H9 (cell line): ENCODE results near the gene AKIP1. TPM values are rescaled to one million over a fixed set of nuclear protein-coding genes. Genes with fewer than 3 reads are reported as not detected.

Experiments
- DNase-seq: peaks from one replicate; pipeline ENCODE4 v3.0.0-alpha.2; 2017
- H2AFZ ChIP-seq: one replicate; pipeline ENCODE4 v1.6.1; 2013; ENCODE audit warnings: mild to moderate bottlenecking, low read length, control low read depth, moderate library complexity
- H2AK5ac ChIP-seq: 2 replicates; pipeline ENCODE4 v1.6.1; 2013; ENCODE audit warnings: low read length, control low read depth, mixed read lengths; ENCODE audit not compliant: insufficient read length
- H2BK120ac ChIP-seq: one replicate; pipeline ENCODE4 v1.6.1; 2013; ENCODE audit warnings: low read depth, mild to moderate bottlenecking, low read length, control low read depth, inconsistent platforms; ENCODE audit not compliant: poor library complexity, severe bottlenecking
- H2BK12ac ChIP-seq: 2 replicates; pipeline ENCODE4 v1.6.1; 2013; ENCODE audit warnings: low read length, control low read depth, mixed read lengths, low read depth; ENCODE audit not compliant: insufficient read length
- H2BK15ac ChIP-seq: 2 replicates; pipeline ENCODE4 v1.6.1; 2013; ENCODE audit warnings: low read depth, low read length, control low read depth
- H2BK20ac ChIP-seq: one replicate; pipeline ENCODE4 v1.6.1; 2013; ENCODE audit warnings: low read depth, mild to moderate bottlenecking, low read length, control low read depth, inconsistent platforms; ENCODE audit not compliant: poor library complexity, severe bottlenecking
- H2BK5ac ChIP-seq: 2 replicates; pipeline ENCODE4 v1.6.1; 2013; ENCODE audit warnings: low read length, control low read depth, mixed read lengths; ENCODE audit not compliant: insufficient read length
- H3K14ac ChIP-seq: 2 replicates; pipeline ENCODE4 v1.6.1; 2013; ENCODE audit warnings: low read length, control low read depth; ENCODE audit not compliant: insufficient read depth
- H3K18ac ChIP-seq: 2 replicates; pipeline ENCODE4 v1.6.1; 2013; ENCODE audit warnings: low read depth, mild to moderate bottlenecking, mixed read lengths, low read length, control low read depth; ENCODE audit not compliant: insufficient read length
- H3K23ac ChIP-seq: 2 replicates; pipeline ENCODE4 v1.6.1; 2013; ENCODE audit warnings: low read length, control low read depth, mixed read lengths, low read depth; ENCODE audit not compliant: insufficient read length
- H3K23me2 ChIP-seq: 2 replicates; pipeline ENCODE4 v1.6.1; 2013; ENCODE audit warnings: low read depth, mild to moderate bottlenecking, mixed read lengths, low read length, control low read depth; ENCODE audit not compliant: insufficient read length, poor library complexity, severe bottlenecking
- H3K27ac ChIP-seq: 2 replicates; pipeline ENCODE4 v1.5.1; 2013; ENCODE audit warnings: low read length, control low read depth, mixed read lengths, low read depth; ENCODE audit not compliant: insufficient read length
- H3K27me3 ChIP-seq: 2 replicates; pipeline ENCODE4 v1.6.1; 2013; ENCODE audit warnings: low read length, control low read depth, inconsistent platforms; ENCODE audit not compliant: insufficient read depth
- H3K4ac ChIP-seq: 2 replicates; pipeline ENCODE4 v1.6.1; 2013; ENCODE audit warnings: low read depth, mild to moderate bottlenecking, control low read depth, inconsistent platforms, low read length, moderate library complexity
- H3K4me1 ChIP-seq: 2 replicates; pipeline ENCODE4 v1.6.1; 2013; ENCODE audit warnings: low read length, control low read depth, inconsistent platforms; ENCODE audit not compliant: insufficient read depth
- H3K4me2 ChIP-seq: 2 replicates; pipeline ENCODE4 v1.6.1; 2013; ENCODE audit warnings: low read length, control low read depth, mixed read lengths; ENCODE audit not compliant: insufficient read length, insufficient read depth
- H3K56ac ChIP-seq: 2 replicates; pipeline ENCODE4 v1.6.1; 2013; ENCODE audit warnings: low read depth, mild to moderate bottlenecking, mixed read lengths, low read length, control low read depth; ENCODE audit not compliant: insufficient read length
- H3K79me1 ChIP-seq: 2 replicates; pipeline ENCODE4 v1.6.1; 2013; ENCODE audit warnings: low read depth, mild to moderate bottlenecking, moderate library complexity, low read length, control low read depth, inconsistent platforms; ENCODE audit not compliant: insufficient read depth, poor library complexity, severe bottlenecking
- H3K79me2 ChIP-seq: 2 replicates; pipeline ENCODE4 v1.6.1; 2013; ENCODE audit warnings: low read length, control low read depth, inconsistent platforms; ENCODE audit not compliant: insufficient read depth
- H3K9ac ChIP-seq: 2 replicates; pipeline ENCODE4 v1.6.1; 2013; ENCODE audit warnings: low read length, control low read depth, mixed read lengths; ENCODE audit not compliant: insufficient read length; ENCODE audit errors: extremely low read depth
- H3K9me3 ChIP-seq: one replicate; pipeline ENCODE4 v1.6.1; 2013; ENCODE audit warnings: low read depth, low read length, inconsistent platforms; ENCODE audit not compliant: control insufficient read depth
- H3T11ph ChIP-seq: one replicate; pipeline ENCODE4 v1.6.1; 2013; ENCODE audit warnings: mild to moderate bottlenecking, low read length, control low read depth, inconsistent platforms
- H4K20me1 ChIP-seq: one replicate; pipeline ENCODE4 v1.6.1; 2013; ENCODE audit not compliant: control insufficient read depth, insufficient read length, insufficient read depth
- H4K5ac ChIP-seq: 2 replicates; pipeline ENCODE4 v1.6.1; 2013; ENCODE audit warnings: low read depth, mild to moderate bottlenecking, mixed read lengths, low read length, control low read depth; ENCODE audit not compliant: insufficient read length
- H4K8ac ChIP-seq: replicated peaks from 2 replicates; pipeline ENCODE4 v1.6.1; 2013; ENCODE audit warnings: low read length, control low read depth, mixed read lengths, low read depth; ENCODE audit not compliant: insufficient read length
- H4K91ac ChIP-seq: 2 replicates; pipeline ENCODE4 v1.6.1; 2013; ENCODE audit warnings: low read depth, mild to moderate bottlenecking, moderate library complexity, mixed read lengths, low read length, control low read depth; ENCODE audit not compliant: insufficient read length
- H3K27ac Mint-ChIP-seq, 3 experiments: 2 replicates in 2 of 3; 3 replicates in 1 of 3; pipeline ENCODE4 v1.8.0; 2020 to 2021; ENCODE audit warnings: mixed read lengths in 3 of 3, mild to moderate bottlenecking in 1 of 3, moderate library complexity in 1 of 3
- H3K27me3 Mint-ChIP-seq: 2 replicates; pipeline ENCODE4 v1.8.0; 2021; ENCODE audit warnings: low read depth, mild to moderate bottlenecking, moderate library complexity, mixed read lengths
- H3K36me3 Mint-ChIP-seq, 3 experiments: 2 replicates in 2 of 3; 3 replicates in 1 of 3; pipeline ENCODE4 v1.8.0; 2020 to 2021; ENCODE audit warnings: low read depth in 3 of 3, mixed read lengths in 3 of 3; ENCODE audit not compliant: insufficient read depth in 1 of 3
- H3K4me1 Mint-ChIP-seq, 2 experiments: 2 replicates each; pipeline ENCODE4 v1.8.0; 2020; ENCODE audit warnings: mixed read lengths in 2 of 2
- H3K4me3 Mint-ChIP-seq, 2 experiments: 2 replicates in 1 of 2; 3 replicates in 1 of 2; pipeline ENCODE4 v1.8.0; 2020 to 2021; ENCODE audit warnings: mild to moderate bottlenecking in 2 of 2, mixed read lengths in 2 of 2, moderate library complexity in 1 of 2
- H3K9me3 Mint-ChIP-seq, 2 experiments: 2 replicates in 1 of 2; 3 replicates in 1 of 2; pipeline ENCODE4 v1.8.0; 2020; ENCODE audit warnings: mild to moderate bottlenecking in 2 of 2, mixed read lengths in 2 of 2, moderate library complexity in 1 of 2
- WGBS: extraction: QIAGEN DNeasy Blood & Tissue Kit; methylation state at CpG from one replicate; pipeline ENCODE4 v1.1.7; 2013; ENCODE audit warnings: missing lambda C conversion rate, low lambda C conversion rate, mixed read lengths; ENCODE audit not compliant: insufficient read length; ENCODE audit errors: extremely low coverage; 5-methylcytosine and 5-hydroxymethylcytosine counted together
- total RNA-seq: library from RNA; stranded (reverse); gene quantifications from 2 replicates; pipeline ENCODE4 v1.2.1, GENCODE V29; 2021
- TF ChIP-seq, protein P1 (sequence below): fragments of 200-600 bp; sonication (generic); conservative IDR thresholded peaks from 3 replicates; pipeline ENCODE4 v1.8.0; 2021; ENCODE audit warnings: antibody characterized with exemption, mild to moderate bottlenecking

AKIP1 gene
- total RNA-seq, 1 experiment from 2014 or later = 21.0 TPM

DNA sequence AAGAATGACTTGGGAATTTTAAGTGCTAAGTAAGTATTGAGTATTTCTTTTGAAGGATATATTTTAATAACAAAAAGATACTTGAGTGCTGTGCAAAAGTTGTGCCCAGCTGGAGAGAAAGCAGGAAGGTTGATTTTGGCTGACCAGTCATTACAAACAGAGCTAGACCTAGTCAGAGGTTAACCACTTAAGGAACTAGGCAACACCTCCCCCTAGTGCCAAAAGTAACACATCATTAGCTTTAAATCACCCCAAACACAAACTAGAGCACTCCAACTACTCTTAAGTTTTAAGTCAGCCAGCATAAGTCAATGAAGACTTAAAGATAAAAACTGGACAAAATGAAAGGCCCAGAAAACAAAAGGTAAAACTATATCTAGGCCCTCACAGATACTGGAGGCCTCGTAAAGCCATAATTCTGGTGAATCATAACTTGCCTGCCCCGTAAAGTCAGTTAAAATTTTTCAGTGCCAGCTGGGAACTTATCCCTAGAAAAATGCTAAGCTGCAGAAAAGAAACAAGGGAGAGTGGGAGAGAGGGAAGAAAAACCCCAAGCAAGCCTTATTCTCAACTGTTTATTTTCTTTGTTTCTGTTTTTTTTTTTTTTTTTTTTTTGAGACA, 48.7 kb downstream of the AKIP1 start:
- Histone ChIP-seq H3K18ac (no peak overlapping the region), H3K56ac (no peak overlapping the region), H3K9me3 (no peaks in the 10 kb centered on the region), H3T11ph (no peak overlapping the region), H3K79me2 (0 out of 2 replicates have a peak, but pooled peaks cover 1% of the 10 kb centered on the region), H3K4me1 (no peaks in the 10 kb centered on the region), H2BK15ac (no peak overlapping the region), H3K9ac (no peak overlapping the region), H3K4ac (no peak overlapping the region), H2BK5ac (no peak overlapping the region), H4K20me1 (no peaks in the 10 kb centered on the region), H4K8ac (no peak overlapping the region), H3K23me2 (peaks cover 2% of the 10 kb centered on the region), H4K91ac (no peak overlapping the region), H3K23ac (no peak overlapping the region), H2BK20ac (no peak overlapping the region), H2BK12ac (no peak overlapping the region), H2AK5ac (no peak overlapping the region), H4K5ac (no peak overlapping the region), H3K27ac (no peak overlapping the region), H3K14ac (no peak overlapping the region), H3K27me3 (no peaks in the 10 kb centered on the region), H3K79me1 (no peaks in the 10 kb centered on the region), H2AFZ (no peak overlapping the region), H2BK120ac (no peak overlapping the region), H3K4me2 (no peak overlapping the region)
- peaks cover 9 to 10% of the 10 kb centered on the region in 2 experiments for H3K4me1 Mint-ChIP-seq
- WGBS = no CpG with 5 or more reads among the region's 2 CpGs
- H3K27me3 Mint-ChIP-seq = no peaks in the 10 kb centered on the region
- H3K27ac Mint-ChIP-seq = no peak overlapping the region
- peak; percentile 34 for DNase-seq
- H3K36me3 Mint-ChIP-seq = peaks cover 5 to 17% (median 16%) of the 10 kb centered on the region in 3 experiments
- TF ChIP-seq, protein P1, sequence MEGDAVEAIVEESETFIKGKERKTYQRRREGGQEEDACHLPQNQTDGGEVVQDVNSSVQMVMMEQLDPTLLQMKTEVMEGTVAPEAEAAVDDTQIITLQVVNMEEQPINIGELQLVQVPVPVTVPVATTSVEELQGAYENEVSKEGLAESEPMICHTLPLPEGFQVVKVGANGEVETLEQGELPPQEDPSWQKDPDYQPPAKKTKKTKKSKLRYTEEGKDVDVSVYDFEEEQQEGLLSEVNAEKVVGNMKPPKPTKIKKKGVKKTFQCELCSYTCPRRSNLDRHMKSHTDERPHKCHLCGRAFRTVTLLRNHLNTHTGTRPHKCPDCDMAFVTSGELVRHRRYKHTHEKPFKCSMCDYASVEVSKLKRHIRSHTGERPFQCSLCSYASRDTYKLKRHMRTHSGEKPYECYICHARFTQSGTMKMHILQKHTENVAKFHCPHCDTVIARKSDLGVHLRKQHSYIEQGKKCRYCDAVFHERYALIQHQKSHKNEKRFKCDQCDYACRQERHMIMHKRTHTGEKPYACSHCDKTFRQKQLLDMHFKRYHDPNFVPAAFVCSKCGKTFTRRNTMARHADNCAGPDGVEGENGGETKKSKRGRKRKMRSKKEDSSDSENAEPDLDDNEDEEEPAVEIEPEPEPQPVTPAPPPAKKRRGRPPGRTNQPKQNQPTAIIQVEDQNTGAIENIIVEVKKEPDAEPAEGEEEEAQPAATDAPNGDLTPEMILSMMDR = peak; percentile 75
- peaks cover 2 to 6% of the 10 kb centered on the region in 2 experiments; a peak in 3 of 5 replicates for H3K9me3 Mint-ChIP-seq
- H3K4me3 Mint-ChIP-seq = no peak overlapping the region
